ENCODE data around the gene P2RX3.

- TF ChIP-seq GATA3 (IDR thresholded peaks at IDR 0.05; ENCODE audit: low read depth, low read length) (no peak), GATA2 (IDR thresholded peaks at IDR 0.05; ENCODE audit: low read depth, low read length) (no peak)
Observed at GRCh38 chr11:57315491-57315890, 22.7 kb upstream of the P2RX3 start.
